A549 (cell line): ENCODE data around the gene FBXO21. TPM values are rescaled to one million over a fixed set of nuclear protein-coding genes. Genes with fewer than 3 reads are reported as not detected.
A peak's percentile ranks its signal among the peaks of the same experiment; 100 is the strongest.

Experiments
- ATAC-seq, 2 experiments: fragments of 200-7000 bp in 1 of 2; fragments of >200 bp in 1 of 2; cut with Nextera tagmentation in 1 of 2; cut with Tn5 transposase in 1 of 2; 3 replicates each; pipeline versions ENCODE4 v1.8.0 to v1.9.1; 2018 to 2020; ENCODE audit warnings: mild to moderate bottlenecking in 1 of 2, moderate library complexity in 1 of 2
- CTCF ChIA-PET: fragments of 300-600 bp; sonication (Branson Sonifier 250); formaldehyde crosslinking; extraction: SDS; loops from one replicate; lab custom pipeline; 2021; ENCODE audit warnings: antibody characterized with exemption, inconsistent platforms; lab: Yijun Ruan, JAX
- POLR2A ChIA-PET: fragments of 350-600 bp; formaldehyde crosslinking; extraction: SDS; loops from one replicate; lab custom pipeline; 2021; ENCODE audit warnings: antibody characterized with exemption, inconsistent platforms; lab: Yijun Ruan, JAX
- DNase-seq, 2 experiments: peaks; one replicate each; pipeline versions ENCODE4 v3.0.0 to v3.0.0-alpha.2; 2011 to 2016; ENCODE audit warnings: low read depth in 1 of 2, low spot score in 1 of 2
- FAIRE-seq: peaks from 2 replicates; lab custom pipeline; 2011; peaks lifted over from hg19 to GRCh38; lab: Jason Lieb, UNC
- H3K27ac ChIP-seq, 2 experiments: fragments of >200 bp; sonication (Bioruptor Twin); formaldehyde crosslinking; 3 replicates each; pipeline ENCODE4 v1.5.1; 2016 to 2017
- H3K4me1 ChIP-seq: fragments of >200 bp; sonication (Bioruptor Twin); formaldehyde crosslinking; 3 replicates; pipeline ENCODE4 v1.6.1; 2016
- H3K4me2 ChIP-seq: fragments of >200 bp; sonication (Bioruptor Twin); formaldehyde crosslinking; 3 replicates; pipeline ENCODE4 v1.6.1; 2016
- H3K4me3 ChIP-seq: fragments of >200 bp; sonication (Bioruptor Twin); formaldehyde crosslinking; 3 replicates; pipeline ENCODE4 v1.5.1; 2016
- H3K9me3 ChIP-seq: fragments of >200 bp; sonication (Bioruptor Twin); formaldehyde crosslinking; 3 replicates; pipeline ENCODE4 v1.6.1; 2016
- CTCF ChIP-seq: fragments of >200 bp; sonication (Bioruptor Twin); formaldehyde crosslinking; IDR thresholded peaks from 3 replicates; pipeline ENCODE4 v1.5.1; 2016
- ESRRA ChIP-seq: fragments of 150-350 bp; IDR thresholded peaks from 2 replicates; pipeline ENCODE4 v1.6.1; 2014; ENCODE audit warnings: mild to moderate bottlenecking, low read length, borderline replicate concordance
- FOSL2 ChIP-seq, 2 experiments: fragments of 450-650 bp in 1 of 2; fragments of >200 bp in 1 of 2; sonication (Bioruptor Twin) in 1 of 2; formaldehyde crosslinking; IDR thresholded peaks; 2 replicates each; pipeline versions ENCODE4 v1.5.0 to v1.6.1; 2016 to 2020; ENCODE audit warnings: mild to moderate bottlenecking in 1 of 2, moderate library complexity in 1 of 2
- FOXS1 ChIP-seq: fragments of 250-450 bp; sonication (Bioruptor Pico); IDR thresholded peaks from 2 replicates; pipeline ENCODE4 v1.5.0; 2020; ENCODE audit warnings: mild to moderate bottlenecking, moderate library complexity
- GATA3 ChIP-seq: IDR thresholded peaks from 2 replicates; pipeline ENCODE4 v1.6.1; 2012; ENCODE audit warnings: borderline replicate concordance
- HMGXB4 ChIP-seq: fragments of 250-450 bp; sonication (Bioruptor Pico); IDR thresholded peaks from 2 replicates; pipeline ENCODE4 v1.5.0; 2021; ENCODE audit warnings: mild to moderate bottlenecking, moderate library complexity, borderline replicate concordance
- HOXA7 ChIP-seq: fragments of 250-450 bp; sonication (Bioruptor Pico); IDR thresholded peaks from 2 replicates; pipeline ENCODE4 v1.5.0; 2020; ENCODE audit warnings: mild to moderate bottlenecking, moderate library complexity
- HOXB13 ChIP-seq: fragments of 250-450 bp; sonication (Bioruptor Pico); IDR thresholded peaks from 2 replicates; pipeline ENCODE4 v1.5.0; 2020; ENCODE audit warnings: low read depth, mild to moderate bottlenecking, moderate library complexity
- MAFK ChIP-seq: fragments of 450-650 bp; IDR thresholded peaks from 2 replicates; pipeline ENCODE4 v1.6.1; 2014; ENCODE audit not compliant: partially characterized antibody
- MAX ChIP-seq: IDR thresholded peaks from 2 replicates; pipeline ENCODE4 v1.6.1; 2012
- MAZ ChIP-seq: fragments of 150-350 bp; IDR thresholded peaks from 2 replicates; pipeline ENCODE4 v1.6.1; 2014; ENCODE audit warnings: antibody characterized with exemption, low read depth, low read length, borderline replicate concordance
- NFE2L2 ChIP-seq: fragments of 150-350 bp; conservative IDR thresholded peaks from 2 replicates; pipeline ENCODE4 v1.6.1; 2014; ENCODE audit warnings: low read length
- PHF8 ChIP-seq: fragments of 200-600 bp; sonication (generic); IDR thresholded peaks from 2 replicates; pipeline ENCODE4 v1.6.1; 2016; ENCODE audit warnings: low read depth, mild to moderate bottlenecking, antibody characterized with exemption, moderate library complexity, borderline replicate concordance
- REST ChIP-seq: fragments of 200-600 bp; sonication (generic); IDR thresholded peaks from 2 replicates; pipeline ENCODE4 v1.6.1; 2016; ENCODE audit warnings: antibody characterized with exemption, mild to moderate bottlenecking, moderate library complexity
- TP53 ChIP-seq: fragments of 250-450 bp; sonication (Bioruptor Pico); IDR thresholded peaks from 2 replicates; pipeline ENCODE4 v1.5.0; 2021; ENCODE audit warnings: mild to moderate bottlenecking, moderate library complexity
- ZC3H11A ChIP-seq: fragments of 450-650 bp; IDR thresholded peaks from 2 replicates; pipeline ENCODE4 v1.6.1; 2014; ENCODE audit warnings: antibody characterized with exemption, mild to moderate bottlenecking
- ZFP36 ChIP-seq: fragments of 450-650 bp; IDR thresholded peaks from 2 replicates; pipeline ENCODE4 v1.6.1; 2014; ENCODE audit warnings: borderline replicate concordance; ENCODE audit not compliant: partially characterized antibody
- ZSCAN20 ChIP-seq: fragments of 250-450 bp; sonication (Bioruptor Pico); IDR thresholded peaks from 2 replicates; pipeline ENCODE4 v1.8.0; 2022; ENCODE audit warnings: mild to moderate bottlenecking, moderate library complexity
- WGBS: methylation state at CpG from one replicate; pipeline ENCODE4 v1.1.6; 2017; ENCODE audit errors: missing lambda C conversion rate; 5-methylcytosine and 5-hydroxymethylcytosine counted together
- polyA plus RNA-seq, 4 experiments: library from polyadenylated mRNA; depleted of rRNA in 3 of 4; stranded (reverse); fragments of >200 nt; fragmentation: RNase III in 1 of 4; extraction: RNeasy Plus Mini Kit Qiagen cat#74134 plus additional on column Dnase treatment in 1 of 4; gene quantifications; 2 replicates in 3 of 4; 3 replicates in 1 of 4; pipeline ENCODE4 v1.2.3, GENCODE V29; 2011 to 2017

Gene FBXO21
- polyA plus RNA-seq, 2 of the 4 experiments (the other 2 are of a cell fraction) = 33.2 to 62.4 TPM

GRCh38 chr12:117228239-117228638, 38.0 kb upstream of the FBXO21 start:
- TF ChIP-seq FOSL2 (IDR thresholded peaks at IDR 0.05) (no peak), FOSL2 (CRISPR knock-in tag; IDR thresholded peaks at IDR 0.05) (peak; percentile 43; the same call in 1 of the 2 replicates), ZFP36 (no peak)
- TF ChIP-seq, all 56 proteins: peak for 1
- ATAC-seq (peak; percentile 82 to 86), FAIRE-seq (peak; percentile 18), DNase-seq (peak; percentile 61 to 72)
- ChIA-PET CTCF (interaction anchor here (1.6 to 6.5 kb wide), 5 partner anchors 8 to 622 kb away, joined by 4 to 36 read pairs (median 10); no protein-coding TSS in a partner anchor), POLR2A (no interaction called here)
- Histone ChIP-seq H3K27ac (no peak overlapping the region), H3K4me2 (no peak overlapping the region), H3K4me1 (peaks cover 10% of the 10 kb centered on the region; the same call in 2 of the 3 replicates), H3K9me3 (no peaks in the 10 kb centered on the region), H3K4me3 (no peak overlapping the region)
- WGBS = 16% methylated on average over 2 of the region's 2 CpGs

GRCh38 chr12:117227000-117227653, 36.9 kb upstream of the FBXO21 start:
- no peak for FAIRE-seq
- ChIA-PET POLR2A (no interaction called here), CTCF (interaction anchor here (0.8 to 6.5 kb wide), 7 partner anchors 9 to 623 kb away, joined by 3 to 36 read pairs (median 5); no protein-coding TSS in a partner anchor)
- Histone ChIP-seq H3K9me3 (no peaks in the 10 kb centered on the region), H3K4me2 (no peak overlapping the region), H3K4me3 (no peak overlapping the region), H3K27ac (no peak overlapping the region), H3K4me1 (peaks cover 10% of the 10 kb centered on the region; the same call in 2 of the 3 replicates)
- no peak for TF ChIP-seq TP53 (CRISPR knock-in tag)
- no peak for TF ChIP-seq ZSCAN20 (CRISPR knock-in tag)
- no peak for TF ChIP-seq ESRRA
- no peak for TF ChIP-seq FOSL2 (IDR thresholded peaks at IDR 0.05)
- no peak for TF ChIP-seq FOSL2 (CRISPR knock-in tag; IDR thresholded peaks at IDR 0.05)
- TF ChIP-seq NFE2L2 = no peak
- TF ChIP-seq CTCF = no peak
- no peak for TF ChIP-seq REST
- TF ChIP-seq FOXS1 (CRISPR knock-in tag) = no peak
- no peak for TF ChIP-seq MAFK
- TF ChIP-seq MAZ = no peak
- TF ChIP-seq HMGXB4 = no peak
- no peak for TF ChIP-seq HOXA7 (CRISPR knock-in tag)
- TF ChIP-seq HOXB13 (CRISPR knock-in tag) = no peak
- TF ChIP-seq PHF8 = no peak
- no peak for TF ChIP-seq ZC3H11A
- no peak for TF ChIP-seq GATA3
- no peak for TF ChIP-seq MAX
- DNase-seq = no peak
- WGBS = 40% methylated on average over 12 of the region's 12 CpGs
- ATAC-seq = peak; percentile 38 to 46; a peak in 4 of 6 replicates
